ENCODE measurements around the gene ITGB2. TPM values are rescaled to one million over a fixed set of nuclear protein-coding genes. Genes with fewer than 3 reads are reported as not detected.
A peak's percentile ranks its signal among the peaks of the same experiment; 100 is the strongest.
"Not testable (repeated sequence)": the region's sequence is repeated elsewhere in the genome, so short reads cannot be mapped to it uniquely, and the experiment has no call there.

ITGB2 gene
- total RNA-seq, 1 donor from 2014 or later = not detected

GRCh38 chr21:44913425-44914175, 7.1 kb downstream of the ITGB2 start:
- H3K4me1 Mint-ChIP-seq = peaks cover 4% of the 10 kb centered on the region
- peaks cover 7% of the 10 kb centered on the region for H3K27me3 Mint-ChIP-seq (ENCODE audit: insufficient read depth, low read depth)
- H2AFZ ChIP-seq (replicated peaks) = no peak overlapping the region
- H3K4me2 ChIP-seq = no peak overlapping the region
- no peaks in the 10 kb centered on the region for H3K36me3 Mint-ChIP-seq
- no peaks in the 10 kb centered on the region for H3K4me1 ChIP-seq
- peak overlapping the region; percentile 57 for H3K27ac Mint-ChIP-seq
- H3K9me3 ChIP-seq (ENCODE audit: low read depth) = no peaks in the 10 kb centered on the region
- no peak overlapping the region for H3K4me3 Mint-ChIP-seq
- H3K79me2 ChIP-seq (ENCODE audit: low read depth) = no peaks in the 10 kb centered on the region
- peaks cover 16% of the 10 kb centered on the region for H3K27me3 ChIP-seq
- H3K9me3 Mint-ChIP-seq = no peaks in the 10 kb centered on the region
- DNase-seq (ENCODE audit: low spot score) = no peak
- H3K9ac ChIP-seq = no peak overlapping the region
- no peak overlapping the region for H3K27ac ChIP-seq
- H3K4me3 ChIP-seq = no peak overlapping the region
- H3F3A ChIP-seq (ENCODE audit: low read depth) = no peaks in the 10 kb centered on the region
- TF ChIP-seq EZH2 (IDR thresholded peaks at IDR 0.05) (no peak), EZH2phosphoT487 (IDR thresholded peaks at IDR 0.05) (no peak), CTCF (IDR thresholded peaks at IDR 0.05) (no peak)
- no peaks in the 10 kb centered on the region for H3K36me3 ChIP-seq
- no peaks in the 10 kb centered on the region for H4K20me1 ChIP-seq (ENCODE audit: low read depth)

GRCh38 chr21:44912506-44913412, 7.9 kb downstream of the ITGB2 start:
- H3K4me1 ChIP-seq; H3K4me3 Mint-ChIP-seq; H3K27me3 ChIP-seq; H3K4me3 ChIP-seq; H3K27ac ChIP-seq; H2AFZ ChIP-seq (replicated peaks); H3K9ac ChIP-seq; H3K36me3 ChIP-seq; H3K9me3 ChIP-seq (ENCODE audit: low read depth); H3F3A ChIP-seq (ENCODE audit: low read depth); H3K4me2 ChIP-seq; H3K36me3 Mint-ChIP-seq; H3K79me2 ChIP-seq (ENCODE audit: low read depth); H3K4me1 Mint-ChIP-seq; DNase-seq (ENCODE audit: low spot score); H4K20me1 ChIP-seq (ENCODE audit: low read depth); H3K9me3 Mint-ChIP-seq; H3K27me3 Mint-ChIP-seq (ENCODE audit: insufficient read depth, low read depth): not testable (repeated sequence)
- peak overlapping the region; percentile 57 for H3K27ac Mint-ChIP-seq

GRCh38 chr21:44912158-44912473, 8.6 kb downstream of the ITGB2 start:
- Histone ChIP-seq H3K4me1 (peaks cover 9% of the 10 kb centered on the region), H2AFZ (replicated peaks) (no peak overlapping the region), H3K27me3 (peaks cover 1% of the 10 kb centered on the region), H3K27ac (no peak overlapping the region), H3K4me2 (no peak overlapping the region), H3K9ac (no peak overlapping the region), H3K79me2 (ENCODE audit: low read depth) (no peaks in the 10 kb centered on the region), H4K20me1 (ENCODE audit: low read depth) (no peaks in the 10 kb centered on the region), H3K36me3 (no peaks in the 10 kb centered on the region), H3K9me3 (ENCODE audit: low read depth) (no peaks in the 10 kb centered on the region), H3K4me3 (no peak overlapping the region), H3F3A (ENCODE audit: low read depth) (no peaks in the 10 kb centered on the region)
- no peak for TF ChIP-seq EZH2phosphoT487 (IDR thresholded peaks at IDR 0.05)
- no peak for TF ChIP-seq CTCF (IDR thresholded peaks at IDR 0.05)
- TF ChIP-seq EZH2 (IDR thresholded peaks at IDR 0.05) = no peak
- DNase-seq (ENCODE audit: low spot score) = no peak
- Mint-ChIP-seq H3K4me3 (no peak overlapping the region), H3K4me1 (peaks cover 4% of the 10 kb centered on the region), H3K36me3 (no peaks in the 10 kb centered on the region), H3K27me3 (ENCODE audit: insufficient read depth, low read depth) (peaks cover 5% of the 10 kb centered on the region), H3K27ac (no peak overlapping the region), H3K9me3 (no peaks in the 10 kb centered on the region)

All from neural progenitor cell (in vitro differentiated cells).